Neutrophil (primary cell): ENCODE results near the gene GPC5.

Source experiments
- H3K27ac ChIP-seq: fragments of 200-600 bp; sonication (generic); 2 replicates; pipeline ENCODE4 v1.5.1; 2016; ENCODE audit warnings: mild to moderate bottlenecking, moderate library complexity
- H3K27me3 ChIP-seq: fragments of 200-600 bp; sonication (generic); 2 replicates; pipeline ENCODE4 v1.6.0; 2016; ENCODE audit warnings: mild to moderate bottlenecking
- H3K36me3 ChIP-seq: fragments of 200-600 bp; sonication (generic); 2 replicates; pipeline ENCODE4 v1.5.1; 2017
- H3K4me1 ChIP-seq, 2 experiments: fragments of 200-600 bp in 1 of 2; sonication (generic) in 1 of 2; 1 replicate in 1 of 2; 2 replicates in 1 of 2; pipeline versions ENCODE4 v1.5.1 to v1.6.1; 2013 to 2016; ENCODE audit warnings: low read depth in 1 of 2, low read length in 1 of 2, mild to moderate bottlenecking in 1 of 2, moderate library complexity in 1 of 2; ENCODE audit not compliant: control insufficient read depth in 1 of 2, insufficient read depth in 1 of 2
- H3K4me3 ChIP-seq, 2 experiments: fragments of 200-600 bp in 1 of 2; sonication (generic) in 1 of 2; 1 replicate in 1 of 2; 2 replicates in 1 of 2; pipeline ENCODE4 v1.5.1; 2013 to 2016; ENCODE audit warnings: low read depth in 1 of 2, low read length in 1 of 2, mild to moderate bottlenecking in 1 of 2, moderate library complexity in 1 of 2
- H3K9me3 ChIP-seq: fragments of 200-600 bp; sonication (generic); 2 replicates; pipeline ENCODE4 v1.5.1; 2016
- CTCF ChIP-seq: fragments of 200-600 bp; sonication (generic); IDR thresholded peaks from 2 replicates; pipeline ENCODE4 v1.5.1; 2016; ENCODE audit warnings: antibody characterized with exemption

The GPC5 gene

GRCh38 chr13:91813253-91813652 is 414.8 kb downstream of the GPC5 start:
- H3K36me3 ChIP-seq, result no peaks in the 10 kb centered on the region
- no peaks in the 10 kb centered on the region for H3K27me3 ChIP-seq
- no peak overlapping the region for H3K27ac ChIP-seq
- no peak for TF ChIP-seq CTCF
- H3K4me1 ChIP-seq, result no peaks in the 10 kb centered on the region
- H3K4me3 ChIP-seq, result no peak overlapping the region
- H3K9me3 ChIP-seq, result no peaks in the 10 kb centered on the region

GRCh38 chr13:91816263-91816807 is 417.9 kb downstream of the GPC5 start:
- Histone ChIP-seq H3K9me3 (no peaks in the 10 kb centered on the region), H3K27me3 (no peaks in the 10 kb centered on the region), H3K36me3 (no peaks in the 10 kb centered on the region), H3K4me1 (no peaks in the 10 kb centered on the region), H3K27ac (no peak overlapping the region), H3K4me3 (no peak overlapping the region)
- TF ChIP-seq CTCF, result no peak

- TF ChIP-seq CTCF, result no peak
- no peaks in the 10 kb centered on the region for H3K4me1 ChIP-seq
- no peaks in the 10 kb centered on the region for H3K36me3 ChIP-seq
- H3K4me3 ChIP-seq, result no peak overlapping the region
- H3K27me3 ChIP-seq, result no peaks in the 10 kb centered on the region
- H3K9me3 ChIP-seq, result no peaks in the 10 kb centered on the region
- no peak overlapping the region for H3K27ac ChIP-seq
These were observed 418.8 kb downstream of the GPC5 start for GRCh38 chr13:91817250-91817649.

- H3K27ac ChIP-seq, result no peak overlapping the region
- H3K4me1 ChIP-seq, result no peaks in the 10 kb centered on the region
- H3K27me3 ChIP-seq, result no peaks in the 10 kb centered on the region
- no peaks in the 10 kb centered on the region for H3K9me3 ChIP-seq
- no peaks in the 10 kb centered on the region for H3K36me3 ChIP-seq
- no peak for TF ChIP-seq CTCF
- H3K4me3 ChIP-seq, result no peak overlapping the region
These were observed 426.0 kb downstream of the GPC5 start for GRCh38 chr13:91824416-91824815.

GRCh38 chr13:91825516-91825915 is 427.1 kb downstream of the GPC5 start:
- H3K9me3 ChIP-seq, result no peaks in the 10 kb centered on the region
- H3K4me1 ChIP-seq, result no peaks in the 10 kb centered on the region
- no peak overlapping the region for H3K4me3 ChIP-seq
- no peak for TF ChIP-seq CTCF
- H3K27ac ChIP-seq, result no peak overlapping the region
- no peaks in the 10 kb centered on the region for H3K27me3 ChIP-seq
- H3K36me3 ChIP-seq, result no peaks in the 10 kb centered on the region

GRCh38 chr13:91836553-91836952 is 438.1 kb downstream of the GPC5 start:
- Histone ChIP-seq H3K27ac (no peak overlapping the region), H3K4me1 (no peaks in the 10 kb centered on the region), H3K9me3 (no peaks in the 10 kb centered on the region), H3K36me3 (no peaks in the 10 kb centered on the region), H3K27me3 (no peaks in the 10 kb centered on the region), H3K4me3 (no peak overlapping the region)
- TF ChIP-seq CTCF, result no peak
